Measurements from ENCODE around the gene TEX54. TPM values are rescaled to one million over a fixed set of nuclear protein-coding genes. Genes with fewer than 3 reads are reported as not detected.
A peak's percentile ranks its signal among the peaks of the same experiment; 100 is the strongest.

TEX54 gene
- total RNA-seq, 1 donor from 2014 or later: not detected

GRCh38 chr11:62788991-62789390, 43.6 kb downstream of the TEX54 start:
- DNase-seq (ENCODE audit: low spot score): no peak

- peak; percentile 99 for DNase-seq (ENCODE audit: low spot score)
Observed at GRCh38 chr11:62787005-62787759, 45.5 kb downstream of the TEX54 start, which contains the start of gene TMEM179B. TSS of gene TMEM179B (plus strand) at chr11:62787402. CDS start at chr11:62787432, 30 bp downstream.

- DNase-seq (ENCODE audit: low spot score): peak; percentile 89
Observed at GRCh38 chr11:62786318-62787004, 46.2 kb downstream of the TEX54 start.

- no peak for DNase-seq (ENCODE audit: low spot score)
Observed at GRCh38 chr11:62782753-62783152, 49.9 kb downstream of the TEX54 start.

Other genes with a start within 250 kb of the TEX54 start
- 26.2 TPM for gene TUT1, start 241.3 kb downstream of the TEX54 start, total RNA-seq
- gene MTA2, start 231.0 kb downstream of the TEX54 start, total RNA-seq: 87.6 TPM
- 66.1 TPM for gene EML3, start 220.1 kb downstream of the TEX54 start, total RNA-seq
- 9.9 TPM for gene ROM1, start 219.6 kb downstream of the TEX54 start, total RNA-seq
- gene B3GAT3, start 210.9 kb downstream of the TEX54 start, total RNA-seq: 60.7 TPM
- gene GANAB, start 186.2 kb downstream of the TEX54 start, total RNA-seq: 266 TPM
- gene INTS5, start 179.5 kb downstream of the TEX54 start, total RNA-seq: 23.7 TPM
- 50.8 TPM for gene C11orf98, start 167.6 kb downstream of the TEX54 start, total RNA-seq
- gene CSKMT, start 167.5 kb downstream of the TEX54 start, total RNA-seq: 10.6 TPM
- 11.1 TPM for gene UQCC3, start 161.2 kb downstream of the TEX54 start, total RNA-seq
- 7.7 TPM for gene LBHD1, start 160.6 kb downstream of the TEX54 start, total RNA-seq
- gene UBXN1, start 153.8 kb downstream of the TEX54 start, total RNA-seq: 86.9 TPM
- 4.3 TPM for gene LRRN4CL, start 143.3 kb downstream of the TEX54 start, total RNA-seq
- 108 TPM for gene BSCL2, start 125.4 kb downstream of the TEX54 start, total RNA-seq
- 0.40 TPM for gene GNG3, start 125.2 kb downstream of the TEX54 start, total RNA-seq
- gene HNRNPUL2, start 105.4 kb downstream of the TEX54 start, total RNA-seq: 51.9 TPM
- 38.9 TPM for gene TTC9C, start 104.4 kb downstream of the TEX54 start, total RNA-seq
- gene ZBTB3, start 78.7 kb downstream of the TEX54 start, total RNA-seq: 21.4 TPM
- gene POLR2G, start 71.3 kb downstream of the TEX54 start, total RNA-seq: 53.5 TPM
- 24.0 TPM for gene TAF6L, start 61.4 kb downstream of the TEX54 start, total RNA-seq
- gene TMEM179B, start 45.4 kb downstream of the TEX54 start, total RNA-seq: 67.8 TPM
- gene TMEM223, start 40.8 kb downstream of the TEX54 start, total RNA-seq: 19.9 TPM
- 85.7 TPM for gene NXF1, start 27.4 kb downstream of the TEX54 start, total RNA-seq
- gene STX5, start 790 bp downstream of the TEX54 start, total RNA-seq: 48.8 TPM
- 31.6 TPM for gene WDR74, start 6.7 kb upstream of the TEX54 start, total RNA-seq
- 104 TPM for gene SLC3A2, start 48.1 kb upstream of the TEX54 start, total RNA-seq
- 0.09 TPM for gene CHRM1, start 88.5 kb upstream of the TEX54 start, total RNA-seq
- gene SLC22A6, start 152.1 kb upstream of the TEX54 start, total RNA-seq: not detected
- gene SLC22A8, start 183.0 kb upstream of the TEX54 start, total RNA-seq: not detected